Gastrocnemius medialis (tissue), 4 donors: ENCODE measurements around the gene SVOPL.

Source experiments
- CTCF ChIP-seq, 5 experiments: fragments of 450-650 bp in 3 of 5; fragments of 200-600 bp in 2 of 5; sonication (generic) in 2 of 5; IDR thresholded peaks in 4 of 5; conservative IDR thresholded peaks in 1 of 5; 1 replicate in 4 of 5; 2 replicates in 1 of 5; pipeline ENCODE4 v1.5.1; 2016 to 2019; ENCODE audit warnings: antibody characterized with exemption in 5 of 5, mild to moderate bottlenecking in 3 of 5, moderate library complexity in 3 of 5
- POLR2A ChIP-seq, 2 donors: fragments of 450-650 bp; IDR thresholded peaks; one replicate each; pipeline ENCODE4 v1.6.1; 2017; ENCODE audit warnings: antibody characterized with exemption in 2 of 2, mild to moderate bottlenecking in 2 of 2, moderate library complexity in 2 of 2

- TF ChIP-seq CTCF (IDR thresholded peaks at IDR 0.05 in 4 of 5, conservative IDR thresholded peaks at IDR 0.05 in 1 of 5) (no peak), POLR2A (IDR thresholded peaks at IDR 0.05) (no peak)
Observed at GRCh38 chr7:138564365-138564764, 136.8 kb downstream of the SVOPL start.
